Measurements from ENCODE around the gene GLI2.
A peak's percentile ranks its signal among the peaks of the same experiment; 100 is the strongest.

- TF ChIP-seq TAF1 (IDR thresholded peaks at IDR 0.05; ENCODE audit: low read depth), result no peak
- 0 out of 2 replicates have a peak, but pooled peaks have one; percentile 52 for TF ChIP-seq YY1 (IDR thresholded peaks at IDR 0.05; ENCODE audit: low read depth)
- TF ChIP-seq REST (IDR thresholded peaks at IDR 0.05; ENCODE audit: low read depth), result no peak
- TF ChIP-seq TEAD4 (IDR thresholded peaks at IDR 0.05), result no peak
- TF ChIP-seq USF1 (IDR thresholded peaks at IDR 0.05), result no peak
Observed at GRCh38 chr2:120691410-120691809, 44.3 kb upstream of the GLI2 start.
